Measurements from ENCODE around the gene ZFP36L2.

GRCh38 chr2:43210467-43211303 lies 15.7 kb downstream of the ZFP36L2 start:
- no peak for TF ChIP-seq CTCF (IDR thresholded peaks at IDR 0.05)
- TF ChIP-seq POLR2A (IDR thresholded peaks at IDR 0.05) = no peak

All from heart left ventricle (tissue), 13 donors.